Stimulated activated memory B cell treated with anti-CD40 and anti-IgM and Interleukin-4, amounts not matched to agents 10 μg/mL and 1 μg/mL and 100 μg/mL, for 72 hours (primary cell): ENCODE data around the gene BAG2.

Experiments used
- ATAC-seq: fragments of 150-1000 bp; cut with Tn5 transposase; 2 replicates; pipeline ENCODE4 v1.10.0; 2021
- H3K27ac Mint-ChIP-seq: one replicate; pipeline ENCODE4 v1.8.0; 2022; ENCODE audit warnings: mild to moderate bottlenecking, mixed read lengths
- H3K27me3 Mint-ChIP-seq: one replicate; pipeline ENCODE4 v1.8.0; 2022; ENCODE audit warnings: mixed read lengths
- H3K36me3 Mint-ChIP-seq: one replicate; pipeline ENCODE4 v1.8.0; 2022; ENCODE audit warnings: mixed read lengths
- H3K4me1 Mint-ChIP-seq: one replicate; pipeline ENCODE4 v1.8.0; 2022; ENCODE audit warnings: mixed read lengths
- H3K4me3 Mint-ChIP-seq: one replicate; pipeline ENCODE4 v1.8.0; 2022; ENCODE audit warnings: mild to moderate bottlenecking, moderate library complexity, mixed read lengths
- H3K9me3 Mint-ChIP-seq: one replicate; pipeline ENCODE4 v1.8.0; 2022; ENCODE audit warnings: mixed read lengths

Gene BAG2

DNA sequence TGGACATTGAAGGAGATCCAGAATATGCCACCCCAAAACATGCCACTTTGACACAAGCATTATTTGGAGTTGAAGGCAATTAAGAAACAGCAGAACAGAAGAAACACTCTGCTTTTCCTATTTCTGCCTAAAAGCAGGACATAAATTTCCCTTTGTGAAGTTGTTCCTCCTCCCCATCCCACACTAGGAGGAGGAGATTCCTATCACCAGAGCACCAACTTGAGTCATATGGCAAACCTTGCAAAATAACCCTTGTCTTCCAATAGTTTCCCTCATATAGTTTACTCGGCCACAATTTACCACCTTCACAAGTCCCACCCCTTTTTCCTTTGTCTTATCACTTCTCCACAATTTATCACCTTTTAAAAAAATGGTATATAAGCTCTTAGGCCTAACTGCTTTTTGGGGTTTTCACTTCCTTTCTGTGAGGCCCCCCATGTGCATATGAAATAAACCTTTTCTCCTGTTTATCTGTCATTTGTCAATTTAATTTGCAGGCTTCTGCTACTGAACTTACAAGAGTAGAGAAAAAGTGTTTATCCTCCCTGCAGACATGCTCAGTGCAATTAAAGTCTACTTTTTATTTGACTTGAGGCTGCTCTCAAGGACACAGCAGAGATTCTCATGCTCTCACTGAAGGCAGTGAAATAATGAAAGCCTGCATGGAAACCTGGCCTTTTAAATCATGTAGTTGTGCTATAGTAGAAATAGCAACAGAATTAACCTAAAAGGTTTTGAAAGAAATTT lies 52.8 kb downstream of the BAG2 start:
- Mint-ChIP-seq H3K4me3 (no peak overlapping the region), H3K36me3 (peaks cover 5% of the 10 kb centered on the region), H3K4me1 (peaks cover 10% of the 10 kb centered on the region), H3K27ac (no peak overlapping the region), H3K27me3 (peaks cover 3% of the 10 kb centered on the region), H3K9me3 (no peaks in the 10 kb centered on the region)
- ATAC-seq: no peak

DNA sequence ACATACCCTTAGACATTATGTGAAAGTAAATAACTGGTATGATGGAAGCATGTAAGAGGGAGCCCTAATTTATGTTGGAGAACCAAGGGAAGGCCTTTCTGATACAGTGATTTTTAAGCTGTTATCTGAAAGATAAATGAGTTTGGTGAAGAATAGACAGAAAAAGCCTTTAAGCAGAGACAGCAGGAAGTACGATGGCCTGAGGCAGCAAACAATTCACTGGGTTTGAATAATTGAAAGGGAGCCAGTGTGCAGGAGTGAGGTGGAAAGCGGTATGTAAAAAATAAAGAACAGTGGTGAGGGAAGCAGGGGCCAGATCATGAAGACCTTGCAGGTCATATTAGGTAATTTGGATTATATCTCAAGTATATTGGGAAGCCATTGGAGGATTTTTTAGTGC lies 54.1 kb downstream of the BAG2 start:
- Mint-ChIP-seq H3K27me3 (peaks cover 10% of the 10 kb centered on the region), H3K4me1 (peaks cover 9% of the 10 kb centered on the region), H3K4me3 (no peak overlapping the region), H3K27ac (no peak overlapping the region), H3K9me3 (no peaks in the 10 kb centered on the region), H3K36me3 (peaks cover 5% of the 10 kb centered on the region)
- no peak for ATAC-seq
